K562 (cell line): ENCODE results near the gene PAN2. TPM values are rescaled to one million over a fixed set of nuclear protein-coding genes. Genes with fewer than 3 reads are reported as not detected.

ENCODE experiments used
- CAMTA2 ChIP-seq: fragments of 250-450 bp; sonication (Bioruptor Pico); conservative IDR thresholded peaks from 2 replicates; pipeline ENCODE4 v1.5.1; 2022
- CBX2 ChIP-seq: fragments of 200-600 bp; sonication (generic); IDR thresholded peaks from one replicate; pipeline ENCODE4 v1.6.1; 2012; ENCODE audit warnings: mild to moderate bottlenecking, low read length, inconsistent platforms; ENCODE audit not compliant: insufficient read depth, poor library complexity, severe bottlenecking
- CXXC5 ChIP-seq: fragments of 250-450 bp; sonication (Bioruptor Pico); IDR thresholded peaks from 2 replicates; pipeline ENCODE4 v1.8.0; 2022; ENCODE audit warnings: inconsistent platforms, mild to moderate bottlenecking, moderate library complexity
- HOXB6 ChIP-seq: fragments of 250-450 bp; sonication (Bioruptor Pico); IDR thresholded peaks from 2 replicates; pipeline ENCODE4 v1.5.1; 2022; ENCODE audit warnings: mild to moderate bottlenecking, borderline replicate concordance
- MYC ChIP-seq, 2 experiments: fragments of 250-450 bp in 1 of 2; sonication (Bioruptor Pico) in 1 of 2; IDR thresholded peaks; 2 replicates each; pipeline versions ENCODE4 v1.5.1 to v1.6.1; 2012 to 2021; ENCODE audit warnings: low read depth in 2 of 2, borderline replicate concordance in 1 of 2, improper control_type of control experiment in 1 of 2, low read length in 1 of 2, mild to moderate bottlenecking in 1 of 2, moderate library complexity in 1 of 2
- OTX1 ChIP-seq: fragments of 450-650 bp; formaldehyde crosslinking; IDR thresholded peaks from 2 replicates; pipeline ENCODE4 v1.4.0; 2022; ENCODE audit warnings: mild to moderate bottlenecking
- STAT5A ChIP-seq: IDR thresholded peaks from 2 replicates; pipeline ENCODE4 v1.6.1; 2012; ENCODE audit warnings: low read length, inconsistent platforms, borderline replicate concordance
- WHSC1 ChIP-seq: IDR thresholded peaks from one replicate; pipeline ENCODE4 v1.6.1; 2012; ENCODE audit warnings: low read length, control low read depth, inconsistent platforms
- XRCC3 ChIP-seq: fragments of 450-650 bp; IDR thresholded peaks from 2 replicates; pipeline ENCODE4 v1.6.1; 2017; ENCODE audit warnings: mild to moderate bottlenecking, moderate library complexity
- ZNF311 ChIP-seq: fragments of 250-450 bp; sonication (Bioruptor Pico); IDR thresholded peaks from 2 replicates; pipeline ENCODE4 v1.4.0; 2020; ENCODE audit warnings: mild to moderate bottlenecking, moderate library complexity
- ZNF324 ChIP-seq: fragments of 250-450 bp; sonication (Bioruptor Pico); IDR thresholded peaks from 2 replicates; pipeline ENCODE4 v1.4.0; 2020; ENCODE audit warnings: mild to moderate bottlenecking
- polyA plus RNA-seq, 8 experiments: library from polyadenylated mRNA; depleted of rRNA in 4 of 8; stranded (reverse) in 5 of 8; unstranded in 3 of 8; fragments of >200 nt; fragmentation: Nextera tagmentation in 2 of 8; fragmentation: Illumina TruSeq in 1 of 8; extraction: Ambion mirVana in 2 of 8; extraction: Trizol in 1 of 8; gene quantifications; 2 replicates each; pipeline versions ENCODE4 v1.2.1 to v1.2.3, GENCODE V29; 2011 to 2014; ENCODE audit warnings: inconsistent platforms in 1 of 8, missing spikeins in 1 of 8
- total RNA-seq, 7 experiments: library from RNA; depleted of rRNA in 6 of 7; stranded (reverse); fragments of >200 nt in 6 of 7; fragmentation: Illumina TruSeq in 2 of 7; extraction: Trizol in 2 of 7; gene quantifications; 2 replicates each; pipeline versions ENCODE4 v1.2.1 to v1.2.3, GENCODE V29; 2011 to 2021; ENCODE audit warnings: low replicate concordance in 1 of 7
- TF ChIP-seq, protein P1 (sequence below): sonication (generic); formaldehyde crosslinking; IDR thresholded peaks from 2 replicates; pipeline ENCODE4 v1.8.1; 2023; ENCODE audit warnings: mild to moderate bottlenecking, missing genetic modification reagents, moderate library complexity
- TF ChIP-seq, protein P2 (sequence below): fragments of 450-650 bp; IDR thresholded peaks from 2 replicates; pipeline ENCODE4 v1.6.1; 2014; ENCODE audit warnings: low read depth, mild to moderate bottlenecking, moderate library complexity, borderline replicate concordance
- TF ChIP-seq, protein P3 (sequence below): sonication (generic); IDR thresholded peaks from 2 replicates; pipeline ENCODE4 v1.6.1; 2016
- TF ChIP-seq, protein P4 (sequence below): fragments of 450-650 bp; IDR thresholded peaks from 2 replicates; pipeline ENCODE4 v1.6.1; 2016; ENCODE audit warnings: low read depth

Gene PAN2
- total and polyA plus RNA-seq, 9 of the 15 experiments (the other 6 are each of a cell fraction or from before 2014, with no cell fraction given), result 15.0 to 66.1 (median 25.9) TPM

DNA sequence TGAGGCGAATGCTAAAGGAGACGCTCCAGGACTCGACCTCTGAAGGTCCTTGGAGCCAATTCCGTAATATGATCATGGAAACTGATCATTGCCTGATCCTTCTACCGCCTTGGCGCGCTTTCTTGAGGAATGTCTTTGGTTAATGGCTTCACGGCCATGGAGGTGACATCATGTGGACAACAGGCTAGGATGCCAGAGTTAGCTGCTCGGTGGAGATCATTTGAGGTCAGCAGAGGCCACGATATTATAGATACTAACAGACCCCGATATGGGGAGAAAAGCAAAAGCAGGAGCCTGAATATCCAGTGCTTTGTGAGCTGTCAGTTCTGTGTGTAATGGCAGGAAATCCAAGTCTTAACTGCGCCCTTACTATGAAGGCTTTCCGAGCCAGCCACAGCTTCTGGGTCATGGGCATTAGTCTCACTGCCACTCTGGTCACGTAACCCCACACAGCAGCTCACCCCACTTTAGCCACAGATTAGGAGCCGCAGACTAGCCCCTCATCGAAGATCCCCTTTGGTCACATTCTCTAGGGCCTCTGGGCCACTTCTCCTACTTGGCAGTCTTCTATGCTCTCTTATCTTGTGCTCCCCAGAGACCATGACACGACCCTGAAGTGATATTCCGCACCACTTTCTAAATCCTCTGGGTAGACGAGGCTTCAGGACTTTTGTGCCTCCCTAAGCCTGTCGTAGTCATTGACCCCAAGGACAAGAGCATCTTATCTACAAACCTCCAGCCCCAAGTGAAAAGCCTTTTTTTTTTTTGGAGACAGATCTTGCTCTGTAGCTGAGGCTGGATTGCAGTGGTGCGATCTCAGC is 32.9 kb downstream of the PAN2 start (continued):
- TF ChIP-seq, protein P1, sequence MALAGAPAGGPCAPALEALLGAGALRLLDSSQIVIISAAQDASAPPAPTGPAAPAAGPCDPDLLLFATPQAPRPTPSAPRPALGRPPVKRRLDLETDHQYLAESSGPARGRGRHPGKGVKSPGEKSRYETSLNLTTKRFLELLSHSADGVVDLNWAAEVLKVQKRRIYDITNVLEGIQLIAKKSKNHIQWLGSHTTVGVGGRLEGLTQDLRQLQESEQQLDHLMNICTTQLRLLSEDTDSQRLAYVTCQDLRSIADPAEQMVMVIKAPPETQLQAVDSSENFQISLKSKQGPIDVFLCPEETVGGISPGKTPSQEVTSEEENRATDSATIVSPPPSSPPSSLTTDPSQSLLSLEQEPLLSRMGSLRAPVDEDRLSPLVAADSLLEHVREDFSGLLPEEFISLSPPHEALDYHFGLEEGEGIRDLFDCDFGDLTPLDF (CRISPR knock-in tag), result peak; percentile 77; the same call in 1 of the 2 replicates
- TF ChIP-seq, protein P2, sequence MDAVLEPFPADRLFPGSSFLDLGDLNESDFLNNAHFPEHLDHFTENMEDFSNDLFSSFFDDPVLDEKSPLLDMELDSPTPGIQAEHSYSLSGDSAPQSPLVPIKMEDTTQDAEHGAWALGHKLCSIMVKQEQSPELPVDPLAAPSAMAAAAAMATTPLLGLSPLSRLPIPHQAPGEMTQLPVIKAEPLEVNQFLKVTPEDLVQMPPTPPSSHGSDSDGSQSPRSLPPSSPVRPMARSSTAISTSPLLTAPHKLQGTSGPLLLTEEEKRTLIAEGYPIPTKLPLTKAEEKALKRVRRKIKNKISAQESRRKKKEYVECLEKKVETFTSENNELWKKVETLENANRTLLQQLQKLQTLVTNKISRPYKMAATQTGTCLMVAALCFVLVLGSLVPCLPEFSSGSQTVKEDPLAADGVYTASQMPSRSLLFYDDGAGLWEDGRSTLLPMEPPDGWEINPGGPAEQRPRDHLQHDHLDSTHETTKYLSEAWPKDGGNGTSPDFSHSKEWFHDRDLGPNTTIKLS, result 0 out of 2 replicates have a peak, but pooled peaks have one; percentile 17
- no peak for TF ChIP-seq XRCC3
- TF ChIP-seq STAT5A, result peak; percentile 51; the same call in 1 of the 2 replicates
- peak; percentile 78 for TF ChIP-seq CXXC5 (CRISPR knock-in tag)
- no peak for TF ChIP-seq WHSC1
- TF ChIP-seq MYC (IDR thresholded peaks at IDR 0.05; ENCODE audit: low read depth, low read length), result no peak; the same call in 1 of the 2 replicates
- TF ChIP-seq MYC (CRISPR knock-in tag; IDR thresholded peaks at IDR 0.05; ENCODE audit: borderline replicate concordance, low read depth), result no peak
- TF ChIP-seq, protein P3, sequence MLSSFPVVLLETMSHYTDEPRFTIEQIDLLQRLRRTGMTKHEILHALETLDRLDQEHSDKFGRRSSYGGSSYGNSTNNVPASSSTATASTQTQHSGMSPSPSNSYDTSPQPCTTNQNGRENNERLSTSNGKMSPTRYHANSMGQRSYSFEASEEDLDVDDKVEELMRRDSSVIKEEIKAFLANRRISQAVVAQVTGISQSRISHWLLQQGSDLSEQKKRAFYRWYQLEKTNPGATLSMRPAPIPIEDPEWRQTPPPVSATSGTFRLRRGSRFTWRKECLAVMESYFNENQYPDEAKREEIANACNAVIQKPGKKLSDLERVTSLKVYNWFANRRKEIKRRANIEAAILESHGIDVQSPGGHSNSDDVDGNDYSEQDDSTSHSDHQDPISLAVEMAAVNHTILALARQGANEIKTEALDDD, result no peak; the same call in 1 of the 2 replicates
- no peak for TF ChIP-seq ZNF311 (CRISPR knock-in tag)
- TF ChIP-seq CAMTA2 (CRISPR knock-in tag), result no peak
- TF ChIP-seq, protein P4, sequence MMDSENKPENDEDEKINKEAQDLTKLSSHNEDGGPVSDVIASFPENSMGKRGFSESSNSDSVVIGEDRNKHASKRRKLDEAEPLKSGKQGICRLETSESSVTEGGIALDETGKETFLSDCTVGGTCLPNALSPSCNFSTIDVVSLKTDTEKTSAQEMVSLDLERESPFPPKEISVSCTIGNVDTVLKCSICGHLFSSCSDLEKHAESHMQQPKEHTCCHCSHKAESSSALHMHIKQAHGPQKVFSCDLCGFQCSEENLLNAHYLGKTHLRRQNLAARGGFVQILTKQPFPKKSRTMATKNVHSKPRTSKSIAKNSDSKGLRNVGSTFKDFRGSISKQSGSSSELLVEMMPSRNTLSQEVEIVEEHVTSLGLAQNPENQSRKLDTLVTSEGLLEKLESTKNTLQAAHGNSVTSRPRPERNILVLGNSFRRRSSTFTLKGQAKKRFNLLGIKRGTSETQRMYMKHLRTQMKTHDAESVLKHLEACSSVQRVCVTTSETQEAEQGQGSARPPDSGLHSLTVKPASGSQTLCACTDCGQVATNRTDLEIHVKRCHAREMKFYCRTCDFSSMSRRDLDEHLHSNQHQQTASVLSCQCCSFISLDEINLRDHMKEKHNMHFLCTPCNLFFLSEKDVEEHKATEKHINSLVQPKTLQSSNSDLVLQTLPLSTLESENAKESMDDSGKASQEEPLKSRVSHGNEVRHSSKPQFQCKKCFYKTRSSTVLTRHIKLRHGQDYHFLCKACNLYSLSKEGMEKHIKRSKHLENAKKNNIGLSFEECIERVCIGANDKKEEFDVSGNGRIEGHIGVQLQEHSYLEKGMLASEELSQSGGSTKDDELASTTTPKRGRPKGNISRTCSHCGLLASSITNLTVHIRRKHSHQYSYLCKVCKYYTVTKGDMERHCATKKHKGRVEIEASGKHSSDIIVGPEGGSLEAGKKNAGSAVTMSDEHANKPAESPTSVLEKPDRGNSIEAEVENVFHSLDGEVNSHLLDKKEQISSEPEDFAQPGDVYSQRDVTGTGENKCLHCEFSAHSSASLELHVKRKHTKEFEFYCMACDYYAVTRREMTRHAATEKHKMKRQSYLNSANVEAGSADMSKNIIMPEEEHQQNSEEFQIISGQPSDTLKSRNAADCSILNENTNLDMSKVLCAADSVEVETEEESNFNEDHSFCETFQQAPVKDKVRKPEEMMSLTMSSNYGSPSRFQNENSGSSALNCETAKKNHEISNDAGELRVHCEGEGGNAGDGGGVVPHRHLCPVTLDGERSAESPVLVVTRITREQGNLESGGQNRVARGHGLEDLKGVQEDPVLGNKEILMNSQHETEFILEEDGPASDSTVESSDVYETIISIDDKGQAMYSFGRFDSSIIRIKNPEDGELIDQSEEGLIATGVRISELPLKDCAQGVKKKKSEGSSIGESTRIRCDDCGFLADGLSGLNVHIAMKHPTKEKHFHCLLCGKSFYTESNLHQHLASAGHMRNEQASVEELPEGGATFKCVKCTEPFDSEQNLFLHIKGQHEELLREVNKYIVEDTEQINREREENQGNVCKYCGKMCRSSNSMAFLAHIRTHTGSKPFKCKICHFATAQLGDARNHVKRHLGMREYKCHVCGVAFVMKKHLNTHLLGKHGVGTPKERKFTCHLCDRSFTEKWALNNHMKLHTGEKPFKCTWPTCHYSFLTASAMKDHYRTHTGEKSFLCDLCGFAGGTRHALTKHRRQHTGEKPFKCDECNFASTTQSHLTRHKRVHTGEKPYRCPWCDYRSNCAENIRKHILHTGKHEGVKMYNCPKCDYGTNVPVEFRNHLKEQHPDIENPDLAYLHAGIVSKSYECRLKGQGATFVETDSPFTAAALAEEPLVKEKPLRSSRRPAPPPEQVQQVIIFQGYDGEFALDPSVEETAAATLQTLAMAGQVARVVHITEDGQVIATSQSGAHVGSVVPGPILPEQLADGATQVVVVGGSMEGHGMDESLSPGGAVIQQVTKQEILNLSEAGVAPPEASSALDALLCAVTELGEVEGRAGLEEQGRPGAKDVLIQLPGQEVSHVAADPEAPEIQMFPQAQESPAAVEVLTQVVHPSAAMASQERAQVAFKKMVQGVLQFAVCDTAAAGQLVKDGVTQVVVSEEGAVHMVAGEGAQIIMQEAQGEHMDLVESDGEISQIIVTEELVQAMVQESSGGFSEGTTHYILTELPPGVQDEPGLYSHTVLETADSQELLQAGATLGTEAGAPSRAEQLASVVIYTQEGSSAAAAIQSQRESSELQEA, result no peak
- 0 out of 2 replicates have a peak, but pooled peaks have one; percentile 9 for TF ChIP-seq HOXB6
- no peak for TF ChIP-seq CBX2
- no peak for TF ChIP-seq OTX1
- no peak for TF ChIP-seq ZNF324 (CRISPR knock-in tag)
